Right atrium auricular region (tissue), 2 donors: ENCODE measurements around the gene CAMK1G. TPM values are rescaled to one million over a fixed set of nuclear protein-coding genes. Genes with fewer than 3 reads are reported as not detected.

Source experiments
- DNase-seq: peaks from one replicate; pipeline ENCODE4 v3.0.0-alpha.2; 2019; ENCODE audit warnings: low spot score
- H3K27ac ChIP-seq, 2 donors: fragments of 200-600 bp; sonication (generic); 1 replicate in 1 of 2; 2 replicates in 1 of 2; pipeline ENCODE4 v1.5.1; 2016 to 2019
- H3K27me3 ChIP-seq, 2 donors: fragments of 200-600 bp; sonication (generic); one replicate each; pipeline versions ENCODE4 v1.5.1 to v1.6.0; 2017 to 2019
- H3K36me3 ChIP-seq: fragments of 200-600 bp; sonication (generic); one replicate; pipeline ENCODE4 v1.5.1; 2016
- H3K4me1 ChIP-seq, 2 donors: fragments of 200-600 bp; sonication (generic); one replicate each; pipeline versions ENCODE4 v1.5.1 to v1.6.0; 2017 to 2019
- H3K4me3 ChIP-seq, 2 donors: fragments of 200-600 bp; sonication (generic); 1 replicate in 1 of 2; 2 replicates in 1 of 2; pipeline ENCODE4 v1.5.1; 2017 to 2019; ENCODE audit warnings: mild to moderate bottlenecking in 1 of 2, moderate library complexity in 1 of 2
- H3K9me3 ChIP-seq, 2 donors: fragments of 200-600 bp; sonication (generic); one replicate each; pipeline ENCODE4 v1.5.1; 2019
- microRNA-seq, 2 donors: library from miRNA; unstranded; fragments of <30 nt; microRNA quantifications; one replicate each; pipeline ENCODE4, GENCODE V29; 2016 to 2017; ENCODE audit warnings: borderline number of aligned reads in 2 of 2, borderline replicate concordance in 1 of 2
- total RNA-seq, 2 donors: library from RNA; depleted of rRNA; stranded (reverse); fragments of >200 nt; gene quantifications; one replicate each; pipeline ENCODE4 v1.1.0, GENCODE V29; 2016
- TF ChIP-seq, protein P1 (sequence below), 2 donors: fragments of 200-600 bp; sonication (generic); IDR thresholded peaks; one replicate each; pipeline ENCODE4 v1.5.1; 2019; ENCODE audit warnings: antibody characterized with exemption in 2 of 2

Gene CAMK1G
- total RNA-seq, 2 donors from 2014 or later = 0.28 TPM; not detected in 1

DNA sequence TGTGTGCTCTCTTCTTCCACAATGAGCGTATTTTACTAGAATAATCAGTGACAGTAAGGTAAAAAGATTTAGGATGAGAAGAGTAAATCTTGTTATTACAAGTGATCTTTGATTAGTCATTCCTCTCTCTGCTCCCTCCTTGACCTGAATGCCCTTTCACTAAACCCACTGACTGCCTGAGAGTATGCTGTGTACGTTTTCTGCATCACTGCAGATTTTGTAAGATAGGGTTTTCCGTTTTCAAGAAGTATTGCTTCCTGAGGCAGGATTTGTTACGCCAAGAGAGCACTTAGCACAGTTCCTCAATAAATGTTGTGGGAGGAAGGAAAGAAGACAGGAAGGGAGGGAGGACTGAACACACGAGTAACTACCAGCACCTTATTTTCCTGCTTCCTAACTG is 76.4 kb downstream of the CAMK1G start:
- H3K36me3 ChIP-seq = no peaks in the 10 kb centered on the region
- TF ChIP-seq, protein P1, sequence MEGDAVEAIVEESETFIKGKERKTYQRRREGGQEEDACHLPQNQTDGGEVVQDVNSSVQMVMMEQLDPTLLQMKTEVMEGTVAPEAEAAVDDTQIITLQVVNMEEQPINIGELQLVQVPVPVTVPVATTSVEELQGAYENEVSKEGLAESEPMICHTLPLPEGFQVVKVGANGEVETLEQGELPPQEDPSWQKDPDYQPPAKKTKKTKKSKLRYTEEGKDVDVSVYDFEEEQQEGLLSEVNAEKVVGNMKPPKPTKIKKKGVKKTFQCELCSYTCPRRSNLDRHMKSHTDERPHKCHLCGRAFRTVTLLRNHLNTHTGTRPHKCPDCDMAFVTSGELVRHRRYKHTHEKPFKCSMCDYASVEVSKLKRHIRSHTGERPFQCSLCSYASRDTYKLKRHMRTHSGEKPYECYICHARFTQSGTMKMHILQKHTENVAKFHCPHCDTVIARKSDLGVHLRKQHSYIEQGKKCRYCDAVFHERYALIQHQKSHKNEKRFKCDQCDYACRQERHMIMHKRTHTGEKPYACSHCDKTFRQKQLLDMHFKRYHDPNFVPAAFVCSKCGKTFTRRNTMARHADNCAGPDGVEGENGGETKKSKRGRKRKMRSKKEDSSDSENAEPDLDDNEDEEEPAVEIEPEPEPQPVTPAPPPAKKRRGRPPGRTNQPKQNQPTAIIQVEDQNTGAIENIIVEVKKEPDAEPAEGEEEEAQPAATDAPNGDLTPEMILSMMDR (IDR thresholded peaks at IDR 0.05) = no peak
- no peaks in the 10 kb centered on the region for H3K9me3 ChIP-seq
- H3K4me1 ChIP-seq = no peaks in the 10 kb centered on the region
- H3K27me3 ChIP-seq = no peaks in the 10 kb centered on the region
- DNase-seq = no peak
- H3K4me3 ChIP-seq = no peak overlapping the region
- H3K27ac ChIP-seq = no peak overlapping the region

DNA sequence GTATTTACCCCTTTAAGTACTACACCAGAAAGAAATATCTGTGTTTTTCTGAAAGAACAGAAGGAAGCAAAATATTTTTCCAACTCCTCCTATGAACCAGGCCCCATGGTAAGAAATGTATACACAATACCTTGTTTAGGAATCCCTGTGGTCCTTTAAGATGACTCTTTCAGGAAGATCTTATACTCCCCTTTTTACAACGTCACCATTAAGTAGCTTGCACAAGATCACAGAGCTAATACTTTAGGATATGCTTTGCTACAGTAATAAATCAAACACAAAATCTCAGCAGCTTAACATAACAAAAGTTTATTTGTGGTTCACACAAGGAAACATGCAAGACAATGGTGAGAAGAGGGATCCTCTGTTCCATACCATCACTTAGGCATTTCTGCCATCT is 77.6 kb downstream of the CAMK1G start:
- H3K27me3 ChIP-seq = no peaks in the 10 kb centered on the region
- TF ChIP-seq, protein P1 (IDR thresholded peaks at IDR 0.05) = no peak
- H3K4me3 ChIP-seq = no peak overlapping the region
- H3K4me1 ChIP-seq = no peaks in the 10 kb centered on the region
- H3K27ac ChIP-seq = no peak overlapping the region
- H3K9me3 ChIP-seq = no peaks in the 10 kb centered on the region
- DNase-seq = no peak
- no peaks in the 10 kb centered on the region for H3K36me3 ChIP-seq

DNA sequence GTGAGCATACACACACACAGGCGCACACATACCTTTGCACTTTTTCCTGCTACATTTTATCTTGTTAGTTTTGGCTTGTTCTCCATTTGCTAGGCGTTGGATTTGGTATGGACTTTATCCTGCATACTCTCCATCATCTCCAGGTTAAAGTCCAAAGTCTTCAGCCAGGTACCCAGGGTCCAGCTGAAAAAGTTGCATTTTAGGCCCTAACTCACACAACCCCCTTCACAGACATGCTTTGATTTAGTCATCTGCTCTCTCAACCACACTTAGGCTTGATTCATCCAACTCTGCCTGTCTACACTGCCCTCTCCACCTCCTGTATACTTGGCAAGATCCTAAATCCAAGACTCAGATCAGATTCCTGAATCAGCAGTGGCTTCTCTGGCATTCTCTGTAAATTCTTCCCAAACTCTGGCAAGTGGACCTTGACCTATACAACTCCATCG is 79.4 kb downstream of the CAMK1G start:
- TF ChIP-seq, protein P1 (IDR thresholded peaks at IDR 0.05) = no peak
- Histone ChIP-seq H3K9me3 (no peaks in the 10 kb centered on the region), H3K27ac (no peak overlapping the region), H3K4me1 (no peaks in the 10 kb centered on the region), H3K27me3 (no peaks in the 10 kb centered on the region), H3K36me3 (no peaks in the 10 kb centered on the region), H3K4me3 (no peak overlapping the region)
- DNase-seq = no peak

Small RNAs within 50 kb of the gene (microRNA-seq; reads per million reads assigned to microRNA genes)
- 0 reads per million in 2 donors for gene MIR4260

Other genes with a start within 250 kb of the CAMK1G start
- 10 to 100 TPM in 1 of 2 donors, 1 to 10 TPM in 1; 4.7 to 11.1 TPM for gene LAMB3, start 68.7 kb downstream of the CAMK1G start, total RNA-seq
- 100 to 1,000 TPM; 212 to 299 TPM for gene G0S2, start 91.7 kb downstream of the CAMK1G start, total RNA-seq
- gene HSD11B1, start 121.1 kb downstream of the CAMK1G start, total RNA-seq = 10 to 100 TPM in 1 of 2 donors, 1 to 10 TPM in 1; 3.7 to 17.2 TPM
- gene TRAF3IP3, start 172.3 kb downstream of the CAMK1G start, total RNA-seq = 1 to 10 TPM in 1 of 2 donors, under 1 TPM in 1; 0.19 to 2.2 TPM
- 1 to 10 TPM; 1.6 to 1.7 TPM for gene C1orf74, start 200.8 kb downstream of the CAMK1G start, total RNA-seq
- gene IRF6, start 222.4 kb downstream of the CAMK1G start, total RNA-seq = 10 to 100 TPM; 30.4 to 32.6 TPM
- gene UTP25, start 244.3 kb downstream of the CAMK1G start, total RNA-seq = 1 to 10 TPM; 2.8 to 3.9 TPM